CD4-positive, alpha-beta memory T cell (primary cell): ENCODE data around the gene ADGRL3. TPM values are rescaled to one million over a fixed set of nuclear protein-coding genes. Genes with fewer than 3 reads are reported as not detected.

ENCODE experiments used
- CTCF ChIA-PET: fragments of 350-600 bp; sonication (Branson Sonifier 250); formaldehyde crosslinking; loops from one replicate; lab custom pipeline; 2021; ENCODE audit warnings: inconsistent platforms; ENCODE audit not compliant: partially characterized antibody; lab: Charles Lee
- POLR2A ChIA-PET: fragments of 350-600 bp; sonication (Branson Sonifier 250); formaldehyde crosslinking; loops from one replicate; lab custom pipeline; 2021; ENCODE audit not compliant: partially characterized antibody; lab: Charles Lee
- DNase-seq, 5 donors: peaks; one replicate each; pipeline versions ENCODE4 v3.0.0 to v3.0.0-alpha.2; 2020 to 2022; ENCODE audit warnings: mixed read lengths in 1 of 5
- H3K27ac ChIP-seq: one replicate; pipeline ENCODE4 v1.7.0; 2013; ENCODE audit warnings: low read depth, low read length
- H3K27me3 ChIP-seq: 2 replicates; pipeline ENCODE4 v1.7.0; 2013; ENCODE audit warnings: mild to moderate bottlenecking, low read length, moderate library complexity; ENCODE audit not compliant: insufficient read depth
- H3K36me3 ChIP-seq: 2 replicates; pipeline ENCODE4 v1.7.0; 2013; ENCODE audit warnings: mild to moderate bottlenecking, low read length, moderate library complexity; ENCODE audit not compliant: insufficient read depth
- H3K4me1 ChIP-seq: 2 replicates; pipeline ENCODE4 v1.7.0; 2013; ENCODE audit warnings: mild to moderate bottlenecking, low read length, moderate library complexity; ENCODE audit not compliant: insufficient read depth
- H3K4me3 ChIP-seq, 2 donors: one replicate each; pipeline ENCODE4 v1.7.0; 2013; ENCODE audit warnings: low read length in 2 of 2, mild to moderate bottlenecking in 1 of 2
- H3K9me3 ChIP-seq, 2 donors: one replicate each; pipeline ENCODE4 v1.7.0; 2013; ENCODE audit warnings: low read length in 2 of 2, control low read depth in 1 of 2; ENCODE audit not compliant: control insufficient read depth in 1 of 2
- H3K27ac Mint-ChIP-seq, 7 donors: one replicate each; pipeline ENCODE4 v1.8.0; 2020 to 2021; ENCODE audit warnings: mixed read lengths in 7 of 7, mild to moderate bottlenecking in 6 of 7, inconsistent platforms in 3 of 7, moderate library complexity in 3 of 7
- H3K27me3 Mint-ChIP-seq, 2 donors: one replicate each; pipeline ENCODE4 v1.8.0; 2020 to 2021; ENCODE audit warnings: mixed read lengths in 2 of 2
- H3K36me3 Mint-ChIP-seq, 2 donors: one replicate each; pipeline ENCODE4 v1.8.0; 2020 to 2021; ENCODE audit warnings: mixed read lengths in 2 of 2, inconsistent platforms in 1 of 2, mild to moderate bottlenecking in 1 of 2
- H3K4me1 Mint-ChIP-seq, 4 donors: one replicate each; pipeline ENCODE4 v1.8.0; 2020 to 2021; ENCODE audit warnings: mixed read lengths in 4 of 4, mild to moderate bottlenecking in 1 of 4
- H3K4me3 Mint-ChIP-seq, 8 donors: one replicate each; pipeline ENCODE4 v1.8.0; 2020 to 2021; ENCODE audit warnings: mixed read lengths in 8 of 8, mild to moderate bottlenecking in 7 of 8, moderate library complexity in 6 of 8, inconsistent platforms in 3 of 8
- H3K9me3 Mint-ChIP-seq, 8 donors: one replicate each; pipeline ENCODE4 v1.8.0; 2020 to 2021; ENCODE audit warnings: mixed read lengths in 8 of 8, mild to moderate bottlenecking in 5 of 8, inconsistent platforms in 3 of 8, moderate library complexity in 1 of 8
- intact Hi-C: fragments of 100-400 bp; cut with micrococcal nuclease; formaldehyde crosslinking; loops from one replicate; pipeline ENCODE4 v1.15.1; 2023
- polyA plus RNA-seq, 2 donors: library from polyadenylated mRNA; unstranded; fragments of 300-500 nt; fragmentation: Illumina TruSeq; gene quantifications; one replicate each; pipeline ENCODE4 v1.2.3, GENCODE V29; 2021
- total RNA-seq, 2 experiments: library from RNA; stranded (reverse); gene quantifications; one replicate each; pipeline ENCODE4 v1.2.3, GENCODE V29; 2021

Gene ADGRL3
- total RNA-seq (not detected), polyA plus RNA-seq (not detected)

DNA sequence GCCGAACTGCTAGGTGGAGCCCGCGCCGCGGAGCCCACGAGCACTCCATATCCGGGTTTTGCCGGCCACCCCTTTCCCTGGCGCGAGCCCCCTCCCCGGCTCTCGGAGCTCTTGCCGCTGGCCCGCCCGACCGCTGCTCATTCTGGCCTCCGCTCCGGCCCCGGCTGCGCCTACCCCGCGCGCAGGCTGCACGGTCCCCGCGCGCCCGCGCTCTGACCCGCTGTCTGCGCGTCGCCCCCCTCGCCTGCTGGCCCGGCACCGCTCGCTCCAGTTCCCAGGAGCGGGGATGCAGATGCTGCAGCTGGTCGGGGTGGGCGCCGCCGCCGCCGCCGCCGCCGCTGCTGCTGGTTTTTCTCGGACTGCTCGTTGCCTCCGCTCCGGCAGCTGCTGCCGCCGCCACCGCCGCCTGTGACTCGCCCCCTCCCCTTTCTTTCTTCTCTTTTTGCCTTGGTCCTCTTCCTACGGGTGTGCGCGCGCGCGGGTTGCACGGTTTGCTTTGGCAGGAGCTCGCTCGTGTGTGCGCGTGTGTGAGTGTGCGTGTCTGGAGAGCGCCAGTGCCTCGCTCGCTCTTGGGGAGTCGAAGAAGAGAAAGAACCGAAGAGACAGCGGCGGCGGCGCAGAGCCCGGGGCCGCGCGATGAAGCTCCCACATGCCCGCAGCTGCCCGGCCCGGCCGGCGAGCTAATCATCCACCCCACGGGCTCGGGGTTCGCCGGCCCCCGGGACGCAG is at the start of gene ADGRL3:
TSS of gene ADGRL3 (plus strand) at position 140 of the 729 bp plus-strand sequence.
- Mint-ChIP-seq H3K36me3 (peaks cover 1 to 4% of the 10 kb centered on the region in 2 donors), H3K27ac (no peak within 1 kb of the TSS), H3K4me1 (peaks cover 0 to 1% (median 0%) of the 10 kb centered on the region in 4 donors), H3K4me3 (no peak within 1 kb of the TSS), H3K9me3 (peaks cover 0 to 28% (median 10%) of the 10 kb centered on the region in 8 donors), H3K27me3 (peaks cover 14 to 25% of the 10 kb centered on the region in 2 donors)
- Histone ChIP-seq H3K27me3 (no peaks in the 10 kb centered on the region), H3K36me3 (no peaks in the 10 kb centered on the region), H3K4me1 (no peaks in the 10 kb centered on the region), H3K27ac (no peak within 1 kb of the TSS), H3K4me3 (no peak within 1 kb of the TSS), H3K9me3 (no peaks in the 10 kb centered on the region)
- CTCF ChIA-PET, result no interaction called here
- POLR2A ChIA-PET, result no interaction called here
- DNase-seq, result no peak
- intact Hi-C loops, result no loop called here

DNA sequence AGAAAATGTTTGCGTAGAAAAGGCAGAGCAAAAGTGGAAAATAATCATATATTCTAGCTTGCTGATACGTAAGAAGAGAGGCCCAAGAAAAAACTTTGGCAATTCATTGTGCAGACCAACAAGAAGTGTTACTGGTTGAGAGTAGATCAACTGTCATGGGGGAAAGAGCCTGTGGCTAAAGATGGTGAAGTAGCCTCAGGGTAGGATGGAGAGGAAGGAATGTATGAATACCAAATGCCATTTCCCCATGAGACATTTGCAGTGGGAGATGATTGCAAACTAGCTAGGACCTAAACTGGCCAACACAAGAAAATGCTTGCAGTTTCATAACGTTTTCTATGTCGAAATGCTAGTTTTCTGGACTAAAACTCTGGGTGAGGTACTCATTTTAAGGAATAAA is 47.7 kb upstream of the ADGRL3 start:
- H3K9me3 ChIP-seq, result no peaks in the 10 kb centered on the region
- H3K4me3 ChIP-seq, result no peak overlapping the region
- Mint-ChIP-seq H3K36me3 (no peaks in the 10 kb centered on the region), H3K27ac (no peak overlapping the region), H3K9me3 (peaks cover 0 to 9% (median 4%) of the 10 kb centered on the region in 8 donors), H3K4me1 (no peaks in the 10 kb centered on the region), H3K4me3 (no peak overlapping the region), H3K27me3 (no peaks in the 10 kb centered on the region)
- H3K36me3 ChIP-seq, result no peaks in the 10 kb centered on the region
- ChIA-PET POLR2A (no interaction called here), CTCF (no interaction called here)
- H3K27me3 ChIP-seq, result no peaks in the 10 kb centered on the region
- DNase-seq, result no peak
- intact Hi-C loops, result no loop called here
- H3K27ac ChIP-seq, result no peak overlapping the region
- H3K4me1 ChIP-seq, result no peaks in the 10 kb centered on the region

DNA sequence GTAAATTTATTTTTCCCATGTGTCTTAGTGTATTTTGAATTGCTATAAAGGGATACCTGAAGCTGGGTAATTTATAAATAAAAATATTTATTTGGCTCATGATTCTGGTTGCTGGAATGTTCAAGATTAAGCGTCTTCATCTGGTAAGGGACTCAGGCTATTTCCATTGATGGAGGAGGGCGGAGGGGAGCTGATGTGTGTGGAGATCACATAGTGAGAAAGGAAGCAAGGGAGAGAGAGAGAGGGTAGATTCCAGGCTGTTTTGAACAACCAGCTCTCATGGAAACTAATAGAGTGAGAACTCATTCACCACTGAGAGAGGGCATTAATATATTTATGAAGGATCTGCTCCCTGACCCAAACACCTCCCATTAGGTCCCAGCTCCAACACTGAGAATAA is 39.6 kb upstream of the ADGRL3 start:
- Mint-ChIP-seq H3K36me3 (no peaks in the 10 kb centered on the region), H3K4me1 (no peaks in the 10 kb centered on the region), H3K4me3 (no peak overlapping the region), H3K9me3 (peaks cover 0 to 10% (median 3%) of the 10 kb centered on the region in 8 donors), H3K27ac (peak overlapping the region in 1 of 7 donors; percentile 28), H3K27me3 (no peaks in the 10 kb centered on the region)
- no peak for DNase-seq
- H3K4me1 ChIP-seq, result no peaks in the 10 kb centered on the region
- H3K27me3 ChIP-seq, result no peaks in the 10 kb centered on the region
- no peak overlapping the region for H3K4me3 ChIP-seq
- H3K36me3 ChIP-seq, result no peaks in the 10 kb centered on the region
- ChIA-PET CTCF (no interaction called here), POLR2A (no interaction called here)
- intact Hi-C loops, result no loop called here
- no peak overlapping the region for H3K27ac ChIP-seq
- no peaks in the 10 kb centered on the region for H3K9me3 ChIP-seq

DNA sequence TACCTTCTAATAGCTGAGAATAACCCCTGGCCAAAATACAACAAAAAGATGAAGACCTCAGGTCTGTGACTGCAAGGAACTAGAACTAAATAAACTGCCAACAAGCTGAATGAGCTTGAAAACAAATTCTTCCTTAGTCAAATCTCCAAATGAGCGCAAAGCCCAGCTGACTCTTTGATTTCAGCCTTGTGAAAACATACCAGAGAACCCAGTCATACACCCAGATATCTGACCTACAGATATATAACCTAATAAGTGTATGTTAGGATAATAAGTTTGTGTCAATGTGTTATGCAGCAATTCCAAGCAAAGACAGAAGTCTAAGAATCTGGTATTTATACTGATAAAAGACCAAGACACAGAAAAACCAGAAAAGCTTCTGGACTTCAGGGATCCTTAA is 38.0 kb upstream of the ADGRL3 start:
- Mint-ChIP-seq H3K27me3 (no peaks in the 10 kb centered on the region), H3K4me1 (no peaks in the 10 kb centered on the region), H3K27ac (no peak overlapping the region), H3K36me3 (no peaks in the 10 kb centered on the region), H3K4me3 (no peak overlapping the region), H3K9me3 (peaks cover 2 to 10% (median 6%) of the 10 kb centered on the region in 8 donors)
- Histone ChIP-seq H3K4me3 (no peak overlapping the region), H3K36me3 (no peaks in the 10 kb centered on the region), H3K4me1 (no peaks in the 10 kb centered on the region), H3K9me3 (no peaks in the 10 kb centered on the region), H3K27me3 (no peaks in the 10 kb centered on the region), H3K27ac (no peak overlapping the region)
- POLR2A ChIA-PET, result no interaction called here
- intact Hi-C loops, result no loop called here
- DNase-seq, result no peak
- CTCF ChIA-PET, result no interaction called here

DNA sequence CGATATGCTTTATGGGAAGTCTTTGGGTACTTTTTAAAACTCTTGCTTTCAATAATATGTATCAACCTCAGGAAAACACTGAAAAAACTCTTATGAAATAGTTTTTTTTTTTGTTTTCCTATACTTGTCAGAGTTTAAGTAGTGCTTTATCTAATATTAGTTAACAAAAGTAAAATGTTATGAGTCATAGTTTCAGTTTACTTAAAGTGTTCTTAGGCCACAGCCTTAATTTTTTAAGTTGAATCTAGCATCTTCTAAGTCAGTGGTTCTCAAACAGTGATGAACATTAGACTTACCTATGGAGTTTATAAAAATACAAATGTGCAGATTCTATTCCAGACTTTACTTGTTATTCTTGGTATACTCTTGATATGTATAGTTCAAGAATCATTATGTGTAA is 26.3 kb upstream of the ADGRL3 start:
- Mint-ChIP-seq H3K27me3 (no peaks in the 10 kb centered on the region), H3K4me1 (no peaks in the 10 kb centered on the region), H3K9me3 (peaks cover 1 to 9% (median 4%) of the 10 kb centered on the region in 8 donors), H3K36me3 (no peaks in the 10 kb centered on the region), H3K4me3 (no peak overlapping the region), H3K27ac (no peak overlapping the region)
- CTCF ChIA-PET, result no interaction called here
- Histone ChIP-seq H3K36me3 (no peaks in the 10 kb centered on the region), H3K27ac (no peak overlapping the region), H3K27me3 (no peaks in the 10 kb centered on the region), H3K4me3 (no peak overlapping the region), H3K4me1 (no peaks in the 10 kb centered on the region), H3K9me3 (no peaks in the 10 kb centered on the region)
- DNase-seq, result no peak
- POLR2A ChIA-PET, result no interaction called here
- intact Hi-C loops, result no loop called here

DNA sequence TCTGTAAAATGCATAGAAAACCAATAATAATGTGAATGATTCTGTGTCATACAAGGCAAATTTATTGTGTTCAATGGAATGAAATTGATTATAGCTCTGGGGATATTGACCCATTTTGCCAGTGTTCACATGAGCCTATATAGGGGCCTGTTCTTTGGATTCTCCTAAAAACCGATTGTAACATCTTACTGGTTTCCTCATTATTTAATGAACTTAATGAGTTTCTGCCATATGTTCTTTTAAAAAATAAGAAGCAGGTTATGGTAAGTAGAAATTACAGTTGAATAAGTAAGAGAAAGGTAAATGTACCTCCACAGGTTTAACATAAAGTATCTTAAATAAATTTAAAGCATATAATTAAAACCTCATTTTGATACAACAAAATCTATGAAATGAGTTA is 24.6 kb upstream of the ADGRL3 start:
- H3K27ac ChIP-seq, result no peak overlapping the region
- no peak overlapping the region for H3K27ac Mint-ChIP-seq
- no peaks in the 10 kb centered on the region for H3K36me3 ChIP-seq
- H3K9me3 Mint-ChIP-seq, result peaks cover 0 to 6% (median 3%) of the 10 kb centered on the region in 8 donors
- DNase-seq, result no peak
- H3K4me3 Mint-ChIP-seq, result no peak overlapping the region
- intact Hi-C loops, result no loop called here
- no peaks in the 10 kb centered on the region for H3K27me3 ChIP-seq
- H3K4me3 ChIP-seq, result no peak overlapping the region
- POLR2A ChIA-PET, result no interaction called here
- CTCF ChIA-PET, result no interaction called here
- H3K4me1 ChIP-seq, result no peaks in the 10 kb centered on the region
- H3K4me1 Mint-ChIP-seq, result no peaks in the 10 kb centered on the region
- H3K36me3 Mint-ChIP-seq, result no peaks in the 10 kb centered on the region
- no peaks in the 10 kb centered on the region for H3K27me3 Mint-ChIP-seq
- H3K9me3 ChIP-seq, result no peaks in the 10 kb centered on the region

DNA sequence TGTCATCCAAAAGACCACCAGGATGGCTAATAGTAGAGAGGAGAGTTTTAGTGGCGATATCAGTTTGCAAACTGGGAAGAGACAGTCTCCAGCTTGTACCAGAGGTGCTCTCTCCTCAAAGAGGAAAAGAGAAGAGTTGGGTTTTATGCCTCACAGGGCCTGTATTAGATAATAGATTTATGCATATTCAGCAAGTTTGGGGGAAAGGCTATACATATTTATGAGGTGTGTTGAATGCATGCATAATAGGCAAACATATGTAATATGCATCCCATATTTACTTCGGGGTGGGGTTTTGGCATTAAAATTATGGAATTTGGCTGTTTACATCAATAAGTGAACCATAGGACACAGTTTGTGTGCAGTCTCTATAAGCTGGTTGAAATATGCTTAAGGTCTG is 22.8 kb upstream of the ADGRL3 start:
- intact Hi-C loops, result no loop called here
- Mint-ChIP-seq H3K4me3 (no peak overlapping the region), H3K27me3 (no peaks in the 10 kb centered on the region), H3K4me1 (no peaks in the 10 kb centered on the region), H3K9me3 (peaks cover 0 to 10% (median 5%) of the 10 kb centered on the region in 8 donors), H3K36me3 (no peaks in the 10 kb centered on the region), H3K27ac (no peak overlapping the region)
- CTCF ChIA-PET, result no interaction called here
- no peaks in the 10 kb centered on the region for H3K36me3 ChIP-seq
- no peak overlapping the region for H3K27ac ChIP-seq
- H3K4me1 ChIP-seq, result no peaks in the 10 kb centered on the region
- H3K4me3 ChIP-seq, result no peak overlapping the region
- H3K27me3 ChIP-seq, result no peaks in the 10 kb centered on the region
- POLR2A ChIA-PET, result no interaction called here
- H3K9me3 ChIP-seq, result no peaks in the 10 kb centered on the region
- no peak for DNase-seq
